ENCODE results near the gene SHISA6. TPM values are rescaled to one million over a fixed set of nuclear protein-coding genes. Genes with fewer than 3 reads are reported as not detected.

The SHISA6 gene
- polyA plus RNA-seq, 1 of the 3 experiments (the other 2 are of a cell fraction) = not detected

DNA sequence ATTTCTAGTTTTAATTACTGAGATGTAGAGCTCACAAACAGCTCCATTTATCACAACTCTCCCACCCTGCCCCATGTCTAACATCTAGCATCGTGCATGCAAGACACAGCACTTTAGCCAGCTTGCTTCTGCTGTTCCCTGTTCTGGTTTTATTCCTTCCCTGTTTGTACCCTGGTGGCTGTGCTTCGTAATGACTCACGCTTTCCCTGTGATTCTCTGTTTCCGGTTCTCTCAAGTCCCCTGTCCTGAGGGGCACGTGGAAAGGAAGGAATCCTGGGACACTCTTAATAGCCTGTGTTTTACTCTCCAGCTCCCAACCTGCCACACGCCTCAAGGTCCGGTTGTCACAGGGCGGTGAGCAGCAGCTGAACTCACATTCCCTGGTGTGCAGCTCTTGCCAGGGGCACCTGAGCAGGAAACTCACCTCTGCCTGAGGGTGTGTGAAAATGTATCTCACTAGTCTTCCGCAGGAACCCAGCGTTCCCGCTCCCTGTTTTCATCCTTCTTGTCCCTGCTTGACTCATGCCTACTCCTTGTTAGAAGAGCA lies 10.6 kb downstream of the SHISA6 start:
- H3K27ac ChIP-seq (ENCODE audit: low read depth in 2 of 2, low read length in 1 of 2) = no peak overlapping the region
- H3F3A ChIP-seq (replicated peaks; ENCODE audit: insufficient read depth) = no peaks in the 10 kb centered on the region
- H3K27me3 ChIP-seq (ENCODE audit: insufficient read depth) = no peaks in the 10 kb centered on the region
- H3K4me1 ChIP-seq (ENCODE audit: control insufficient read depth in 1 of 2, insufficient read depth in 2 of 2, low read depth in 1 of 2, low read length in 1 of 2) = no peaks in the 10 kb centered on the region
- H4K20me1 ChIP-seq (ENCODE audit: insufficient read depth) = no peaks in the 10 kb centered on the region
- H3K9me2 ChIP-seq = no peaks in the 10 kb centered on the region
- no peak for DNase-seq
- H3K79me2 ChIP-seq (ENCODE audit: insufficient read depth) = no peaks in the 10 kb centered on the region
- ChIA-PET POLR2A (no interaction called here), CTCF (interaction anchor here (1.5 kb wide), 1 partner anchor 12 kb away, joined by 6 read pairs; no protein-coding TSS in a partner anchor)
- 28% methylated on average over 11 of the region's 11 CpGs for WGBS (ENCODE audit: low lambda C conversion rate)
- no peaks in the 10 kb centered on the region for H3K9me3 ChIP-seq
- no peak overlapping the region for H2AFZ ChIP-seq (ENCODE audit: low read depth)
- no peak for TF ChIP-seq YY1 (IDR thresholded peaks at IDR 0.05; ENCODE audit: low read depth)
- no peak for TF ChIP-seq ELF1 (IDR thresholded peaks at IDR 0.05)
- no peak for TF ChIP-seq FOSL2 (IDR thresholded peaks at IDR 0.05; ENCODE audit: borderline replicate concordance, low read depth)
- TF ChIP-seq JUND (IDR thresholded peaks at IDR 0.05) = no peak
- no peak for TF ChIP-seq EP300 (IDR thresholded peaks at IDR 0.05; ENCODE audit: borderline replicate concordance in 1 of 2, low read depth in 1 of 2, low read length in 1 of 2)
- TF ChIP-seq, protein P1, sequence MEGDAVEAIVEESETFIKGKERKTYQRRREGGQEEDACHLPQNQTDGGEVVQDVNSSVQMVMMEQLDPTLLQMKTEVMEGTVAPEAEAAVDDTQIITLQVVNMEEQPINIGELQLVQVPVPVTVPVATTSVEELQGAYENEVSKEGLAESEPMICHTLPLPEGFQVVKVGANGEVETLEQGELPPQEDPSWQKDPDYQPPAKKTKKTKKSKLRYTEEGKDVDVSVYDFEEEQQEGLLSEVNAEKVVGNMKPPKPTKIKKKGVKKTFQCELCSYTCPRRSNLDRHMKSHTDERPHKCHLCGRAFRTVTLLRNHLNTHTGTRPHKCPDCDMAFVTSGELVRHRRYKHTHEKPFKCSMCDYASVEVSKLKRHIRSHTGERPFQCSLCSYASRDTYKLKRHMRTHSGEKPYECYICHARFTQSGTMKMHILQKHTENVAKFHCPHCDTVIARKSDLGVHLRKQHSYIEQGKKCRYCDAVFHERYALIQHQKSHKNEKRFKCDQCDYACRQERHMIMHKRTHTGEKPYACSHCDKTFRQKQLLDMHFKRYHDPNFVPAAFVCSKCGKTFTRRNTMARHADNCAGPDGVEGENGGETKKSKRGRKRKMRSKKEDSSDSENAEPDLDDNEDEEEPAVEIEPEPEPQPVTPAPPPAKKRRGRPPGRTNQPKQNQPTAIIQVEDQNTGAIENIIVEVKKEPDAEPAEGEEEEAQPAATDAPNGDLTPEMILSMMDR (IDR thresholded peaks at IDR 0.05) = no peak
- TF ChIP-seq RCOR1 (IDR thresholded peaks at IDR 0.05; ENCODE audit: low read length) = no peak
- TF ChIP-seq CHD2 (IDR thresholded peaks at IDR 0.05; ENCODE audit: low read length, partially characterized antibody) = no peak
- TF ChIP-seq, protein P2, sequence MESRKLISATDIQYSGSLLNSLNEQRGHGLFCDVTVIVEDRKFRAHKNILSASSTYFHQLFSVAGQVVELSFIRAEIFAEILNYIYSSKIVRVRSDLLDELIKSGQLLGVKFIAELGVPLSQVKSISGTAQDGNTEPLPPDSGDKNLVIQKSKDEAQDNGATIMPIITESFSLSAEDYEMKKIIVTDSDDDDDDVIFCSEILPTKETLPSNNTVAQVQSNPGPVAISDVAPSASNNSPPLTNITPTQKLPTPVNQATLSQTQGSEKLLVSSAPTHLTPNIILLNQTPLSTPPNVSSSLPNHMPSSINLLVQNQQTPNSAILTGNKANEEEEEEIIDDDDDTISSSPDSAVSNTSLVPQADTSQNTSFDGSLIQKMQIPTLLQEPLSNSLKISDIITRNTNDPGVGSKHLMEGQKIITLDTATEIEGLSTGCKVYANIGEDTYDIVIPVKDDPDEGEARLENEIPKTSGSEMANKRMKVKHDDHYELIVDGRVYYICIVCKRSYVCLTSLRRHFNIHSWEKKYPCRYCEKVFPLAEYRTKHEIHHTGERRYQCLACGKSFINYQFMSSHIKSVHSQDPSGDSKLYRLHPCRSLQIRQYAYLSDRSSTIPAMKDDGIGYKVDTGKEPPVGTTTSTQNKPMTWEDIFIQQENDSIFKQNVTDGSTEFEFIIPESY (IDR thresholded peaks at IDR 0.05; ENCODE audit: borderline replicate concordance, low read depth) = no peak
- TF ChIP-seq TEAD4 (IDR thresholded peaks at IDR 0.05; ENCODE audit: borderline replicate concordance, insufficient read depth) = no peak
- no peak for TF ChIP-seq TCF12 (IDR thresholded peaks at IDR 0.05)
- TF ChIP-seq GABPA (IDR thresholded peaks at IDR 0.05; ENCODE audit: low read depth) = no peak
- no peak for TF ChIP-seq NFIC (IDR thresholded peaks at IDR 0.05; ENCODE audit: borderline replicate concordance)
- TF ChIP-seq RAD21 (IDR thresholded peaks at IDR 0.05; ENCODE audit: low read length) = no peak
- TF ChIP-seq RXRA (IDR thresholded peaks at IDR 0.05; ENCODE audit: borderline replicate concordance, low read depth) = no peak
- no peak overlapping the region for H3K9ac ChIP-seq
- no peak overlapping the region for H3K4me3 ChIP-seq (ENCODE audit: low read depth in 2 of 2, low read length in 1 of 2)
- no peaks in the 10 kb centered on the region for H3K36me3 ChIP-seq (replicated peaks in 1 of 2; ENCODE audit: control insufficient read depth in 1 of 2, insufficient read depth in 2 of 2, low read length in 1 of 2)
- H3K4me2 ChIP-seq = no peak overlapping the region

DNA sequence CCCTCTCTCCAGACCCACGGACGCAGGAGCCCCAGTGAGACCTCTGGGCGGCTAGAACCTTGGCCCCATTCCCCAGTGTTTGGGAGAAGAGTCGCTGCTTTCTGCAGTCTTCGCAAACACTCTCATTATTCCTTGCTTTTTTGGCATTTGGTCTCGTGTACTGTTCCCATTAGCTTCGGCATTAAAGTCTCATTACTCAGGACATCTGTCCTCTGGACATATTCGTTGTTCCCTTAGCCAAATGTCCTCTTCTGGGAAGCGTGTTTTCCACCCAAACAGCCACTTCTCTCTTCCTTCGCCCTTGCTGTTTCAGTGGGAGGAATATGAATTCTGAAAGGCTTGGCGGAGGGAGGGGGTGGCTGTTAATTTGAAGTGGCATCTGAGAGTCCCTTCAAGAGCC lies 11.1 kb downstream of the SHISA6 start:
- POLR2A ChIA-PET = no interaction called here
- Histone ChIP-seq H3K9me3 (no peaks in the 10 kb centered on the region), H3K27ac (ENCODE audit: low read depth in 2 of 2, low read length in 1 of 2) (no peak overlapping the region)

More for the DNA sequence above, 11.1 kb downstream of the SHISA6 start:
- Histone ChIP-seq H4K20me1 (ENCODE audit: insufficient read depth) (no peaks in the 10 kb centered on the region), H3K79me2 (ENCODE audit: insufficient read depth) (no peaks in the 10 kb centered on the region), H3K9me2 (no peaks in the 10 kb centered on the region), H3K4me1 (ENCODE audit: control insufficient read depth in 1 of 2, insufficient read depth in 2 of 2, low read depth in 1 of 2, low read length in 1 of 2) (no peaks in the 10 kb centered on the region), H3K27me3 (ENCODE audit: insufficient read depth) (no peaks in the 10 kb centered on the region), H3K4me2 (no peak overlapping the region), H3K36me3 (replicated peaks in 1 of 2; ENCODE audit: control insufficient read depth in 1 of 2, insufficient read depth in 2 of 2, low read length in 1 of 2) (no peaks in the 10 kb centered on the region), H3K4me3 (ENCODE audit: low read depth in 2 of 2, low read length in 1 of 2) (no peak overlapping the region), H3K9ac (no peak overlapping the region), H3F3A (replicated peaks; ENCODE audit: insufficient read depth) (no peaks in the 10 kb centered on the region), H2AFZ (ENCODE audit: low read depth) (no peak overlapping the region)
- DNase-seq = no peak
- no peak for TF ChIP-seq SIN3A (IDR thresholded peaks at IDR 0.05; ENCODE audit: borderline replicate concordance, low read depth, low read length)
- no peak for TF ChIP-seq RFX5 (IDR thresholded peaks at IDR 0.05; ENCODE audit: low read length)
- no peak for TF ChIP-seq YY1 (IDR thresholded peaks at IDR 0.05; ENCODE audit: low read depth)
- TF ChIP-seq, protein P3, sequence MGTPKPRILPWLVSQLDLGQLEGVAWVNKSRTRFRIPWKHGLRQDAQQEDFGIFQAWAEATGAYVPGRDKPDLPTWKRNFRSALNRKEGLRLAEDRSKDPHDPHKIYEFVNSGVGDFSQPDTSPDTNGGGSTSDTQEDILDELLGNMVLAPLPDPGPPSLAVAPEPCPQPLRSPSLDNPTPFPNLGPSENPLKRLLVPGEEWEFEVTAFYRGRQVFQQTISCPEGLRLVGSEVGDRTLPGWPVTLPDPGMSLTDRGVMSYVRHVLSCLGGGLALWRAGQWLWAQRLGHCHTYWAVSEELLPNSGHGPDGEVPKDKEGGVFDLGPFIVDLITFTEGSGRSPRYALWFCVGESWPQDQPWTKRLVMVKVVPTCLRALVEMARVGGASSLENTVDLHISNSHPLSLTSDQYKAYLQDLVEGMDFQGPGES (IDR thresholded peaks at IDR 0.05; ENCODE audit: low read depth, low read length) = no peak
- no peak for TF ChIP-seq ELF1 (IDR thresholded peaks at IDR 0.05)
- no peak for TF ChIP-seq FOSL2 (IDR thresholded peaks at IDR 0.05; ENCODE audit: borderline replicate concordance, low read depth)
- TF ChIP-seq TCF12 (IDR thresholded peaks at IDR 0.05) = no peak
- TF ChIP-seq SMC3 (IDR thresholded peaks at IDR 0.05; ENCODE audit: low read depth, low read length) = no peak
- TF ChIP-seq, protein P4, sequence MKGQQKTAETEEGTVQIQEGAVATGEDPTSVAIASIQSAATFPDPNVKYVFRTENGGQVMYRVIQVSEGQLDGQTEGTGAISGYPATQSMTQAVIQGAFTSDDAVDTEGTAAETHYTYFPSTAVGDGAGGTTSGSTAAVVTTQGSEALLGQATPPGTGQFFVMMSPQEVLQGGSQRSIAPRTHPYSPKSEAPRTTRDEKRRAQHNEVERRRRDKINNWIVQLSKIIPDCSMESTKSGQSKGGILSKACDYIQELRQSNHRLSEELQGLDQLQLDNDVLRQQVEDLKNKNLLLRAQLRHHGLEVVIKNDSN (IDR thresholded peaks at IDR 0.05; ENCODE audit: borderline replicate concordance, low read depth) = no peak
- TF ChIP-seq EP300 (IDR thresholded peaks at IDR 0.05; ENCODE audit: borderline replicate concordance in 1 of 2, low read depth in 1 of 2, low read length in 1 of 2) = no peak
- TF ChIP-seq, protein P5, sequence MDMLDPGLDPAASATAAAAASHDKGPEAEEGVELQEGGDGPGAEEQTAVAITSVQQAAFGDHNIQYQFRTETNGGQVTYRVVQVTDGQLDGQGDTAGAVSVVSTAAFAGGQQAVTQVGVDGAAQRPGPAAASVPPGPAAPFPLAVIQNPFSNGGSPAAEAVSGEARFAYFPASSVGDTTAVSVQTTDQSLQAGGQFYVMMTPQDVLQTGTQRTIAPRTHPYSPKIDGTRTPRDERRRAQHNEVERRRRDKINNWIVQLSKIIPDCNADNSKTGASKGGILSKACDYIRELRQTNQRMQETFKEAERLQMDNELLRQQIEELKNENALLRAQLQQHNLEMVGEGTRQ (IDR thresholded peaks at IDR 0.05; ENCODE audit: borderline replicate concordance, low read depth, low read length) = no peak
- no peak for TF ChIP-seq CHD2 (IDR thresholded peaks at IDR 0.05; ENCODE audit: low read length, partially characterized antibody)
- no peak for TF ChIP-seq RCOR1 (IDR thresholded peaks at IDR 0.05; ENCODE audit: low read length)
- no peak for TF ChIP-seq TEAD4 (IDR thresholded peaks at IDR 0.05; ENCODE audit: borderline replicate concordance, insufficient read depth)
- CTCF ChIA-PET = interaction anchor here (1.5 kb wide), 1 partner anchor 12 kb away, joined by 6 read pairs; no protein-coding TSS in a partner anchor
- WGBS (ENCODE audit: low lambda C conversion rate) = 12% methylated on average over 11 of the region's 11 CpGs

Data from SK-N-SH (cell line).